ENCODE measurements around the gene CPNE1.

The CPNE1 gene

GRCh38 chr20:35653893-35654292 lies 10.8 kb downstream of the CPNE1 start:
- no peak for DNase-seq (ENCODE audit: low spot score)

- DNase-seq (ENCODE audit: low spot score) = no peak
These were observed 11.3 kb downstream of the CPNE1 start for GRCh38 chr20:35653430-35653734.

DNA sequence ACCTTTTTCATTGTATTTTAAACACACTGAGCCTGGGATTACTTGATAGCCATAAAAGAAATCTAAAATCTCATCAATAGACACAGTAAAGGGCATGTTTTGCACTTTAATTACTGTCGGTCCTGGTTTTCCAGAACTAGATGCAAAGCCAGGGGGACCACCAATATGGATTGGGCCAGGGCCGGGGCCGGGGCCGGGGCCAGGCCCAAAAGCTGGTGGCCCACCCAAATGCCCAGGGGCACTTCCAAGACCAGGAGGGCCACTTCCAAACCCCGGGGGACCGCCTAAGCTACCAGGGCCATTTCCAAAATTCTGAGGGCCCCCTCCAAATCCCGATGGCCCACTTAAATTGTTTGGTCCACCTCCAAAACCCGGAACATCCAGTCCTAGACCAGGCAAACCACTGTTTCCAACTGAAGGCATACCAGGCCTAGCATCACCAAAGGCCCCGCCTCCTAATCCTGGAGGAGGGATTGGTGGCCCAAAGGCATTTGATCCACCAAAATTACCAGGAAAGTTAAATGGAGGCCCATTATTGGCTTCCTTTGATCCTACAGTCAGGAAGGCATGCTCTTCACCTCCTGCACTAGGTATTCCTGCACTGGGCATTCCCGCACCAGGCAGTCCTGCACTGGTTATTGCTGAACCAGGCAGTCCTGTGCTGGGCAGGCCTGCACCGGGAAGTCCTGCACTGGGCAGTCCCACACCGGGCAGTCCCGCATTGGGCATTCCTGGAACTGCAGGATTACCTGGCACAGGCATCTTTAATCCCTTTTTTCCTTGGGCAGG lies 11.9 kb downstream of the CPNE1 start:
- DNase-seq (ENCODE audit: low spot score) = no peak

- no peak for DNase-seq (ENCODE audit: low spot score)
These were observed 12.7 kb downstream of the CPNE1 start for GRCh38 chr20:35651958-35652357.

GRCh38 chr20:35650632-35651031 lies 14.1 kb downstream of the CPNE1 start:
- no peak for DNase-seq (ENCODE audit: low spot score)

DNA sequence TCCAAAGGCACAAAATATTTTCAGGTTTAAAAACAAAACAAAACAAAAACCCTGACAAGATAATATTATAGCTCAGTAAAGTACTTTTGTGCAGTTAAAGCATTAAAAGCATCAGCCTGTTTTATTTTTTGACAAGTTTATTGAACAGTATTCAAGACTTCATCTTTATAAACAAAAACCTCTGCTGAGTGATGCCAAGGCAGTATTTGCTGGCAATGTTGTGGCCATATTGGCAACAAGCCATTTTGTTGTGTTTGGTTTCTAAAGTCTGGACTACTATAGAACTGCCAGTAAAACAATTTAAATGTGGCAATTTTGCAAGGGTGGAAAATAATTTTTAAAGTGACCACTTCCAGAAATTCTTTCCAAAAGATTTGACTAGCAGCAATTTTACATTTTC lies 15.9 kb downstream of the CPNE1 start:
- no peak for DNase-seq (ENCODE audit: low spot score)

GRCh38 chr20:35644806-35645205 lies 19.9 kb downstream of the CPNE1 start:
- no peak for DNase-seq (ENCODE audit: low spot score)

- DNase-seq (ENCODE audit: low spot score) = no peak
These were observed 21.7 kb downstream of the CPNE1 start for GRCh38 chr20:35643045-35643444.

- DNase-seq (ENCODE audit: low spot score) = no peak
These were observed 23.0 kb downstream of the CPNE1 start for GRCh38 chr20:35641743-35642142.

GRCh38 chr20:35640724-35641123 lies 24.0 kb downstream of the CPNE1 start:
- no peak for DNase-seq (ENCODE audit: low spot score)

GRCh38 chr20:35638751-35639150 lies 25.9 kb downstream of the CPNE1 start:
- no peak for DNase-seq (ENCODE audit: low spot score)

GRCh38 chr20:35637276-35637675 lies 27.4 kb downstream of the CPNE1 start:
- DNase-seq (ENCODE audit: low spot score) = no peak

DNA sequence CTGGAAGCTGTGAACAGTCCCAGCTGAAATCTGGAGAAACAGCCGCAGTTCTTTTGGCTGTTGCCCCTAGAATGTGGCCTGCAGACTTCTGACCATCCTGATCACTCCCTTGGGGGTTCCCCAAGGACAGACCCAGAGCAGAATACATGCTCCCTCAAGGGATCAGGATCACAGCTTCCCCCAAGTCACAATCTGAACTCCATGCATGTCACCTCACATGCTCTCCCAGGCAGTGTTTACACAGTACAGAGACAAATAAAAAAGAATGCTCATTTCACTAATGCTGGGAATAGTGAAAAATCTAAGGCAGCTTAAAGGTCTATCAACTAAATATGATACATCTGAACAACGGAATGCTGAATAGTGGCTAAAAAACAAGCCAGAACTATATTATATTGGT lies 28.6 kb downstream of the CPNE1 start:
- DNase-seq (ENCODE audit: low spot score) = no peak

GRCh38 chr20:35635652-35636051 lies 29.0 kb downstream of the CPNE1 start:
- DNase-seq (ENCODE audit: low spot score) = no peak

- DNase-seq (ENCODE audit: low spot score) = no peak
These were observed 32.1 kb downstream of the CPNE1 start for GRCh38 chr20:35632539-35633115.

DNA sequence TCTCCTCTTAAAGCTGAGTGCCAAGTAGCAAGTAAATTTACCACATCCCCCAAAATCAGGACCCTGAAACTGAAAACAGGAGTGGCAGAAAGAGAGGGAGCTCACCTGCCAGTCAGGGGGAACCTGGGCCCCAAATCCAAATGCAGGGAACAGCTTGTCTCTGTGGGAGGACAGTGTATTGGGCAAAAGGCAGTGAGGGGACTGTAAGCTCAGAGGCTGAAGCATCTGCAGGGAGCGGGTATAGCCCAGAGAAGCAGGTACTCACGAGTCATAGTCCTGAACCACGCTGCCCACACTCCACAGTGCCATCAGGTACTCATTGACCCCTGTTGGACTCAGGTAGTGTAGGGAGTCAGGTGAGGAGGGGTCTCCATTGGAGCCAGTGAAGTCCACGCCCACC lies 34.1 kb downstream of the CPNE1 start:
- no peak for DNase-seq (ENCODE audit: low spot score)

- no peak for DNase-seq (ENCODE audit: low spot score)
These were observed 35.1 kb downstream of the CPNE1 start for GRCh38 chr20:35629427-35630145.

- DNase-seq (ENCODE audit: low spot score) = no peak
These were observed 37.6 kb downstream of the CPNE1 start for GRCh38 chr20:35627121-35627520.

DNA sequence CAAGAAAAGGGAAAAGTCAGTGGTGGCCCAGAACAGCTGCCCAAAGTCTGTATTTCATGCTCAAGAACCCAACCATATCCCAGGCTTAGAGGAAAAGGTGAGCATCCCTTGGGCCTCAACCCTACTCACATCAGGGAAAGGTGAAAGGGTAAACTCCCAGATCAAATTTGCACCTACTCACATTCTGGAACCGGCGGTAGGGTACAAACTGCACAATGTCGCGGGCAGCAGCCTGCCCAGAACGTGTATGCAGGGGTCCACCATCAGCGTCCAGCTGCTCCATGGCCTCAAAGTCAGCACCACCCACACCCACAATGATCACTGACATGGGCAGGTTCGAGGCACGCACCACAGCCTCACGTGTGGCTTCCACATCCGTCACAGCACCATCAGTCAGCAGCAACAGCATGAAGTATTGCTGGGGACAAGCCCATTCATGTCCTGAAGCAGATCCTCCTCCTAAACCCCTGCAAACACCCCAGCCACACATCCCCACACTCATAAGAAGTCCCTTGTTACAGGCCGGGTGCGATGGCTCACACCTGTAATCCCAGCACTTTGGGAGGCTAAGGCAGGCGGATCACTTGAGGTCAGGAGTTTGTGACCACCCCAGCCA lies 38.2 kb downstream of the CPNE1 start:
- DNase-seq (ENCODE audit: low spot score) = no peak

DNA sequence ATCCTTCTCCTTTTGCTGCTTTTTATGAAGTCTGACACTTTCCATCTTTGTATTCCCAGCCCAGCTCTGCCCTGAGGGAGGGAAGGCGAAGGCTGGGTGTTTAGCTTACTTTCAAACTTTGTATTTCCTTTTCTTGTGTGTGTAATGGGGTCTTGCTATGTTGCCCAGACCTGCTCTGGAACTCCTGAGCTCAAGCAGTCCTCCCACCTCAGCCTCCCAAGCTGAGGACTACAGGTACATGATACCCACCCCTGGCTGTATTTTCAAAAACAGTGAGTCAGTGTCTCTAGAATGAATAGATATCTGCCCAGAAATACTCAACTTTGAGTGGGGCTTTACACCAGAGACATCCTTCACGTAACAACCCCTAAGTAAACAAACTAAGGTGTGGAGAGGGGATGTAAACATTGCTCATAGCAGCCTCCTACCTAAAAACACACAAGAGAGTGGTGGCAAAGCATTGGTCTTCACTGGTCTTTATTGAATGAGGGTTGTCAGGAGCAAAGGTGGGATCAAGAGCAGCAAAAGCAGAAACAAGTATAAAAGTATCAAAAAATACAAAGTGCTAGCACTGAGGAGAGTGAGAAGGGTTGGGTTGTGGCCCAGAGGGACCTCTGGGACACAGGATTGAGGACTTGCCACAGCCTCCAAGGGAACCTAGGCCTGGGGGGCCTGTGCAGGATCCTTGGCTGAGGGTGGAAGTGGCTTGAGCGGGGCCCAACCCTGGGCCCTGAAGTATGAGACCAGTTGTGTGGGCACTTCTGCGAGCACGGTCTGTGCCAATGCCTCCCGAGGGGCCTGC lies 38.9 kb downstream of the CPNE1 start:
- DNase-seq (ENCODE audit: low spot score) = no peak

- no peak for DNase-seq (ENCODE audit: low spot score)
These were observed 43.1 kb downstream of the CPNE1 start for GRCh38 chr20:35621560-35621946.

All from GM03348 (cell line).